GM19025 (cell line): Measurements from ENCODE around the gene ZNF28.
"Not testable (repeated sequence)": the region's sequence is repeated elsewhere in the genome, so short reads cannot be mapped to it uniquely, and the experiment has no call there.

Experiments
- ATAC-seq: cut with Tn5 transposase; IDR thresholded peaks from one replicate; pipeline ENCODE4 v1.9.1; 2021; ENCODE audit warnings: mild to moderate bottlenecking, low read depth, moderate library complexity; ENCODE audit not compliant: unreplicated experiment

ZNF28 gene

DNA sequence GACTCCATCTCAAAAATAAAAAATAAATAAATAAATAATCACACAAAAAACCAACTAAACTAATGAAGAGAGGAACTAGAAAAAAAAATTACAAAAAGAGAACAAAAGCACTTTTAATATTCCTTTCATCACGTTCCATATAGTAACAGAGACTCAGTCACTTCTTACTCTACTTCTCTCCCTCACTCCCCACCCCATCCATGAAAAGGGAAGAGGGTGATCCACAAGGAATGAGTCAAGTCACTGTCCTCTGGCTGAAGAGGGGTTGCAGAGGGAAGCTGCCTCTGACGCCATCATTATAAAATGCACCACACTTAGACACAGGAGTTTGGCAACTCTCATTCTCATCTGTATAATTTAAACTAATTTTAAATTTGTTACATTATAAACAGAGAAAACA lies 38.6 kb downstream of the ZNF28 start:
- not testable (repeated sequence) for ATAC-seq

- no peak for ATAC-seq
Observed at GRCh38 chr19:52778811-52779210, 42.6 kb downstream of the ZNF28 start.

- not testable (repeated sequence) for ATAC-seq
Observed at GRCh38 chr19:52756447-52756846, 65.0 kb downstream of the ZNF28 start.

DNA sequence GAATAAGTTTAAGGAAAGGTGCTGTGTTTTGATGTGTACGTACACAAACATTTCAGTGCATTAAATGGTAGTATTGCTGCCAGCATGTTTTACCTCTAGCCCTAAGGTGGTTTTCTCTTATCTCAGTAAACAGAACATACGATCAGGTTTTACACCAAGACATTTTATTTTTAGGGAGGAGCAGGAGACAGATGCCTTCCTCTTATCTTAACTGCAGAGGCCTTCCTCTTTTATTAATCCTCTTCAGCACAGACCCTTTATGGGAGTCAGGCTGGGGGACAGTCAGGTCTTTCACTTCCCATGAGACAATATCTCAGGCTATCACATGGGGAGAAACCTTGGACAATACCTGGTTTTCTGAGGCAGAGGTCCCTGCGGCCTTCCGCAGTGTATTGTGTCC lies 71.7 kb downstream of the ZNF28 start:
- no peak for ATAC-seq

- ATAC-seq, result no peak
Observed at GRCh38 chr19:52748336-52748950, 73.0 kb downstream of the ZNF28 start.
